ENCODE data around the gene ADD3. TPM values are rescaled to one million over a fixed set of nuclear protein-coding genes. Genes with fewer than 3 reads are reported as not detected.
A peak's percentile ranks its signal among the peaks of the same experiment; 100 is the strongest.

The ADD3 gene
- total and polyA plus RNA-seq, 11 donors = 28.8 to 659 (median 97.1) TPM

DNA sequence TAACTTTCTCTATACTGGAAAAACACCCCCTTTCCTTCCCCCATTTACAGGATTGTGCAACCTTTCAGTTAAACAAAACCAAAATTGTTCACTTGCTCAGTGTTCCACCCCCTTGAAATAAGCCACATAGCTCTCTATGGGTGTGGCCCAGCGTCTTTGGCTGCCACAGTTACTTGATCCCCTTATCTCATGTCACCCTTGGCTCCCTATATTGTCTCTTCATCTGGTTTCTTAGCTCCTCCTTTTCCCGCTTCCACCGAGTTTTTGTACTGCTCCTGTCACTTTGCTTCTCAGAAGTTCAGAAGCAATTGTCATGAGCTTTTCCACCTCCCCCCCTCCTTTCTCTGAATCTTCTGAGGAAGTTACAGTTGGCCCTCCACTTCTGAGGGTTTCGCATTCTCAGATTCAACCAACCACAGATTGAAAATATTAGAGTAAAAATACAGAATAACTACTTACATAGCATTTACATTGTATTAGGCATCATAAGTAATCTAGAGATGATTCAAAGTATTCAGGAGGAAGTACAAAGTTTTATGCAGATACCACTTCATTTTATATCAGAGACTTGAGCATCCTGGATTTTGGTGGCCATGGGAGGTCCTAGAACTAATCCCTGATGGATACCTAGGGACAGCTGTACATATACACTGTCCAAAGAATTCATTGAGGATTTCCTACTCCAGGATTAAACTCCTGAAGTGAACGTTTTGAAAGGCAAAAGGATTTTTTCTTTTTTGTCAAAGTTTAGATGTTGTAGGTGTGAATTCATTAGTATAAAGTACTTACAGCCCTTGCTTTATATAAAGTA lies 60.4 kb downstream of the ADD3 start:
- Histone ChIP-seq H3K36me3 (no peaks in the 10 kb centered on the region), H3K27me3 (no peaks in the 10 kb centered on the region), H3K9me3 (no peaks in the 10 kb centered on the region), H3K4me3 (no peak overlapping the region), H3K4me1 (peaks cover 4 to 88% (median 72%) of the 10 kb centered on the region in 12 donors), H3K27ac (peak overlapping the region in 11 of 12 donors; percentile 1 to 92 (median 60))
- DNase-seq = peak in 3 of 5 donors; percentile 17 to 57 (median 55)
- WGBS, 4 donors = 29 to 41% (median 34%) methylated on average over 4 to 5 of the region's 5 CpGs
- ATAC-seq = peak; percentile 52 to 90 (median 79)
- intact Hi-C loops (cut with DNase I) = loop anchor here in 1 of 10 donors (10.0 kb wide), 1 partner anchor 53 kb away; no protein-coding TSS in a partner anchor
- TF ChIP-seq POLR2A (IDR thresholded peaks at IDR 0.05) = no peak
- TF ChIP-seq, protein P1, sequence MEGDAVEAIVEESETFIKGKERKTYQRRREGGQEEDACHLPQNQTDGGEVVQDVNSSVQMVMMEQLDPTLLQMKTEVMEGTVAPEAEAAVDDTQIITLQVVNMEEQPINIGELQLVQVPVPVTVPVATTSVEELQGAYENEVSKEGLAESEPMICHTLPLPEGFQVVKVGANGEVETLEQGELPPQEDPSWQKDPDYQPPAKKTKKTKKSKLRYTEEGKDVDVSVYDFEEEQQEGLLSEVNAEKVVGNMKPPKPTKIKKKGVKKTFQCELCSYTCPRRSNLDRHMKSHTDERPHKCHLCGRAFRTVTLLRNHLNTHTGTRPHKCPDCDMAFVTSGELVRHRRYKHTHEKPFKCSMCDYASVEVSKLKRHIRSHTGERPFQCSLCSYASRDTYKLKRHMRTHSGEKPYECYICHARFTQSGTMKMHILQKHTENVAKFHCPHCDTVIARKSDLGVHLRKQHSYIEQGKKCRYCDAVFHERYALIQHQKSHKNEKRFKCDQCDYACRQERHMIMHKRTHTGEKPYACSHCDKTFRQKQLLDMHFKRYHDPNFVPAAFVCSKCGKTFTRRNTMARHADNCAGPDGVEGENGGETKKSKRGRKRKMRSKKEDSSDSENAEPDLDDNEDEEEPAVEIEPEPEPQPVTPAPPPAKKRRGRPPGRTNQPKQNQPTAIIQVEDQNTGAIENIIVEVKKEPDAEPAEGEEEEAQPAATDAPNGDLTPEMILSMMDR (IDR thresholded peaks at IDR 0.05) = no peak

DNA sequence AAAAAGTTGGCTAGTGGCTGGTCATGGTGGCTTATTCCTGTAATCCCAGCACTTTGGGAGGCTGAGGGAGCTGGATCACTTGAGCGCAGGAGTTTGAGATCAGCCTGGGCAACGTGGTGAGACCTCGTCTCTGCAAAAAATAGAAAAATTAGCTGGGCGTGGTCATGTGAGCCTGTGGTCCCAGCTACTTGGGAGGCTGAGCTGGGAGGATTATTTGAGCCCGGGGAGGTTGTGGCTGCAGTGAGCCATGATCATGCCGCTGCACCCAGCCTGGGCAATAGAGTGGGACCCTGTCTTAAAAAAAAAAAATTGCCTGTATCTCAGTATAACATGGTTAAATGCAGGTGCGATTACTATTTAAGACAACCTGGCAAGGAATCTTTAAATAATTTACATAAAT lies 61.0 kb downstream of the ADD3 start:
- ATAC-seq (no peak), DNase-seq (no peak)
- no peaks in the 10 kb centered on the region for H3K36me3 ChIP-seq
- H3K4me3 ChIP-seq = no peak overlapping the region
- intact Hi-C loops (cut with DNase I) = loop anchor here in 1 of 10 donors (10.0 kb wide), 1 partner anchor 54 kb away; no protein-coding TSS in a partner anchor
- H3K9me3 ChIP-seq = no peaks in the 10 kb centered on the region
- H3K4me1 ChIP-seq = peaks cover 4 to 92% (median 76%) of the 10 kb centered on the region in 12 donors
- TF ChIP-seq POLR2A (IDR thresholded peaks at IDR 0.05) = no peak
- TF ChIP-seq, protein P1 (IDR thresholded peaks at IDR 0.05) = no peak
- WGBS, 4 donors = 80 to 83% (median 82%) methylated on average over 7 of the region's 7 CpGs
- H3K27ac ChIP-seq = peak overlapping the region in 10 of 12 donors; percentile 1 to 92 (median 68)
- no peaks in the 10 kb centered on the region for H3K27me3 ChIP-seq

DNA sequence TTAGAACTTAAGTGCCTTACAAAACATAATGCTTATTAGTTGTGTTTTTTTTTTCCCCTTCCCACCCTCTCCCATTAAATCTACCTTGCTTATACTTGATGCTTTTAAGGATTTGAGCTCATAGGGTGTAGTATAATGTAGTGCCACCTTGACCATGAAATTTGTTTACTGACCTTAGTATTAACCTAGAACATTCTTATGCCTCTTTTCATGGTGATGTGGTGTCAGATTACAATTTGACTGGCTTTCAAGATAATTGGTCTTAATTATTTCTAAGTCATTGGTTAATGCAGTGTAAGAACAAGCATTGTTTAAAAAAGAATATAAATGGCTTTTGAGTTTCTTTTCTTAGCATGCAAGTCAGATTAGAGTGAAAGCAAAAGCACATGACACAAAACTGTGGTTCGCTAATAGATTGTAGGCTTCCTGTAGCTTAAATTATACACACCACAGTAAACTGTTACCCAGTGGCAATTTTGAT lies 61.8 kb downstream of the ADD3 start:
- DNase-seq = no peak
- Histone ChIP-seq H3K27me3 (no peaks in the 10 kb centered on the region), H3K4me1 (peaks cover 5 to 92% (median 76%) of the 10 kb centered on the region in 12 donors), H3K4me3 (peak overlapping the region in 5 of 12 donors; percentile 13 to 31 (median 19)), H3K36me3 (no peaks in the 10 kb centered on the region), H3K9me3 (no peaks in the 10 kb centered on the region), H3K27ac (peak overlapping the region in 11 of 12 donors; percentile 25 to 92 (median 70))
- no peak for TF ChIP-seq POLR2A (IDR thresholded peaks at IDR 0.05)
- TF ChIP-seq, protein P1 (IDR thresholded peaks at IDR 0.05) = no peak
- peak in 3 of 4 donors; percentile 34 to 55 (median 36) for ATAC-seq
- 10 to 15% (median 11%) methylated on average over 1 of the region's 1 CpG for WGBS, 4 donors
- intact Hi-C loops (cut with DNase I) = loop anchor here in 1 of 10 donors (10.0 kb wide), 1 partner anchor 55 kb away; no protein-coding TSS in a partner anchor

DNA sequence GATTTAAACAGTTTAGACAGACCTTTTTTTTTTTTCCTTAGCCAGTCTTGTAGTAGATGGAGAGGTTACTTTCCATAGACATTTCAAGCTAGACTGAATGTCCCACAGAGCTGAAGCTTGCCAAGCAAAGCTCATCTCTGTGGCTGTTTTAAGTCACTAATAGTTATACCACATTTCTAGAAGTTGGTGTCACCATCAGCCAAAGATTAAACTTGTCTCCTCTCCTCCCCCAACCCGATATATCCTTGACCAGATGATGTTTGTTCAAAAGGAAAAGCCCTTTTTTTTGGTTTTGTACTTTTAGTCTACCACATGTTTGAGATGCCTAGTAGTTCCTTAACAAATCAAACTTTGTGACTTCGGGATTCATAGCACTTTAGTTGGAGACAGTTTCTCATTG lies 66.1 kb downstream of the ADD3 start:
- no peaks in the 10 kb centered on the region for H3K27me3 ChIP-seq
- TF ChIP-seq, protein P1 (IDR thresholded peaks at IDR 0.05) = no peak
- no peak for TF ChIP-seq POLR2A (IDR thresholded peaks at IDR 0.05)
- H3K27ac ChIP-seq = peak overlapping the region in 11 of 12 donors; percentile 73 to 90 (median 82)
- 35 to 45% (median 42%) methylated on average over 2 of the region's 2 CpGs for WGBS, 4 donors
- H3K4me3 ChIP-seq = peak overlapping the region in 1 of 12 donors; percentile 1
- H3K4me1 ChIP-seq = peaks cover 18 to 100% (median 90%) of the 10 kb centered on the region in 12 donors
- DNase-seq (no peak), ATAC-seq (no peak)
- no peaks in the 10 kb centered on the region for H3K36me3 ChIP-seq
- no peaks in the 10 kb centered on the region for H3K9me3 ChIP-seq
- intact Hi-C loops (cut with DNase I) = loop anchor here in 2 of 10 donors (1.0 to 10.0 kb wide), 2 partner anchors 59 to 65 kb away; no protein-coding TSS in a partner anchor

Measured in heart left ventricle (tissue), 16 donors.